HepG2 (cell line): ENCODE measurements around the gene RETN. TPM values are rescaled to one million over a fixed set of nuclear protein-coding genes. Genes with fewer than 3 reads are reported as not detected.

Source experiments
- DNMT1 ChIP-seq: sonication (generic); formaldehyde crosslinking; IDR thresholded peaks from 2 replicates; pipeline ENCODE4 v1.5.1; 2020; ENCODE audit warnings: mild to moderate bottlenecking, missing genetic modification reagents
- ELF3 ChIP-seq: IDR thresholded peaks from 2 replicates; pipeline ENCODE4 v1.6.1; 2016; ENCODE audit warnings: missing genetic modification reagents, missing compliant biosample characterization
- GATAD1 ChIP-seq: IDR thresholded peaks from 2 replicates; pipeline ENCODE4 v1.6.1; 2016; ENCODE audit warnings: missing genetic modification reagents, missing compliant biosample characterization
- KLF16 ChIP-seq, 2 experiments: sonication (generic) in 1 of 2; formaldehyde crosslinking in 1 of 2; IDR thresholded peaks; 2 replicates each; pipeline versions ENCODE4 v1.6.1 to v1.8.0; 2016 to 2023; ENCODE audit warnings: missing genetic modification reagents in 2 of 2, missing compliant biosample characterization in 1 of 2
- MXI1 ChIP-seq: IDR thresholded peaks from 3 replicates; pipeline ENCODE4 v1.6.1; 2012; ENCODE audit warnings: low read depth, low read length, inconsistent platforms, borderline replicate concordance
- PHF8 ChIP-seq: sonication (generic); formaldehyde crosslinking; IDR thresholded peaks from 2 replicates; pipeline ENCODE4 v1.5.0; 2020; ENCODE audit warnings: missing genetic modification reagents
- SMARCE1 ChIP-seq: fragments of 450-650 bp; IDR thresholded peaks from 2 replicates; pipeline ENCODE4 v1.6.1; 2017; ENCODE audit warnings: borderline replicate concordance
- SMYD3 ChIP-seq: sonication (generic); formaldehyde crosslinking; IDR thresholded peaks from 2 replicates; pipeline ENCODE4 v1.8.1; 2023; ENCODE audit warnings: mild to moderate bottlenecking, missing genetic modification reagents
- SOX13 ChIP-seq, 3 experiments: fragments of 450-650 bp in 1 of 3; sonication (generic) in 1 of 3; formaldehyde crosslinking in 1 of 3; IDR thresholded peaks in 2 of 3; conservative IDR thresholded peaks in 1 of 3; 2 replicates each; pipeline versions ENCODE4 v1.5.0 to v1.6.1; 2016 to 2020; ENCODE audit warnings: antibody characterized with exemption in 1 of 3, mild to moderate bottlenecking in 1 of 3, missing compliant biosample characterization in 1 of 3, missing genetic modification reagents in 1 of 3, moderate library complexity in 1 of 3
- TAF1 ChIP-seq: sonication (generic); formaldehyde crosslinking; IDR thresholded peaks from 2 replicates; pipeline ENCODE4 v1.4.0; 2020; ENCODE audit warnings: missing genetic modification reagents
- TP53 ChIP-seq: sonication (generic); formaldehyde crosslinking; conservative IDR thresholded peaks from 2 replicates; pipeline ENCODE4 v1.4.0; 2020; ENCODE audit warnings: missing genetic modification reagents
- ZNF251 ChIP-seq: sonication (generic); formaldehyde crosslinking; IDR thresholded peaks from 2 replicates; pipeline ENCODE4 v1.9.0; 2021; ENCODE audit warnings: mild to moderate bottlenecking, missing genetic modification reagents
- ZNF382 ChIP-seq: sonication (generic); formaldehyde crosslinking; IDR thresholded peaks from 2 replicates; pipeline ENCODE4 v1.5.0; 2020; ENCODE audit warnings: missing genetic modification reagents, mild to moderate bottlenecking, borderline replicate concordance
- ZNF543 ChIP-seq: sonication (generic); formaldehyde crosslinking; IDR thresholded peaks from 2 replicates; pipeline ENCODE4 v1.4.0; 2020; ENCODE audit warnings: mild to moderate bottlenecking, missing genetic modification reagents
- ZNF674 ChIP-seq: sonication (generic); formaldehyde crosslinking; IDR thresholded peaks from 2 replicates; pipeline ENCODE4 v1.5.0; 2020; ENCODE audit warnings: low read depth, mild to moderate bottlenecking, missing genetic modification reagents
- ZNF724P ChIP-seq: sonication (generic); formaldehyde crosslinking; IDR thresholded peaks from 2 replicates; pipeline ENCODE4 v1.8.0; 2022; ENCODE audit warnings: missing genetic modification reagents, borderline replicate concordance
- ZNF777 ChIP-seq: sonication (generic); formaldehyde crosslinking; IDR thresholded peaks from 2 replicates; pipeline ENCODE4 v1.4.0; 2020; ENCODE audit warnings: missing genetic modification reagents
- ZSCAN9 ChIP-seq: IDR thresholded peaks from 2 replicates; pipeline ENCODE4 v1.6.1; 2016; ENCODE audit warnings: borderline replicate concordance
- polyA plus RNA-seq, 8 experiments: library from polyadenylated mRNA; depleted of rRNA in 3 of 8; stranded (reverse) in 7 of 8; unstranded in 1 of 8; fragments of >200 nt; fragmentation: Illumina TruSeq in 4 of 8; extraction: Trizol in 4 of 8; gene quantifications; 2 replicates each; pipeline versions ENCODE4 v1.2.1 to v1.2.3, GENCODE V29; 2011 to 2016; ENCODE audit warnings: low read depth in 4 of 8, missing spikeins in 1 of 8, mixed read lengths in 1 of 8; ENCODE audit not compliant: insufficient read depth in 1 of 8
- total RNA-seq, 5 experiments: library from RNA; depleted of rRNA; stranded (reverse); fragments of >200 nt; fragmentation: Illumina TruSeq; extraction: Trizol; gene quantifications; 2 replicates each; pipeline ENCODE4 v1.2.3, GENCODE V29; 2016; ENCODE audit warnings: low read depth in 1 of 5
- TF ChIP-seq, protein P1 (sequence below): IDR thresholded peaks from 2 replicates; pipeline ENCODE4 v1.6.1; 2016
- TF ChIP-seq, protein P2 (sequence below): sonication (generic); formaldehyde crosslinking; IDR thresholded peaks from 2 replicates; pipeline ENCODE4 v1.5.0; 2020; ENCODE audit warnings: missing genetic modification reagents
- TF ChIP-seq, protein P3 (sequence below): sonication (generic); formaldehyde crosslinking; IDR thresholded peaks from 2 replicates; pipeline ENCODE4 v1.4.0; 2020; ENCODE audit warnings: low read depth, mild to moderate bottlenecking, missing genetic modification reagents
- TF ChIP-seq, protein P4 (sequence below): sonication (generic); formaldehyde crosslinking; IDR thresholded peaks from 2 replicates; pipeline ENCODE4 v1.5.0; 2020; ENCODE audit warnings: missing genetic modification reagents
- TF ChIP-seq, protein P5 (sequence below): IDR thresholded peaks from 2 replicates; pipeline ENCODE4 v1.6.1; 2016; ENCODE audit warnings: missing compliant biosample characterization, missing genetic modification reagents, borderline replicate concordance

RETN gene
- total and polyA plus RNA-seq, 2 of the 13 experiments (the other 11 are each of a cell fraction or from before 2014, with no cell fraction given) = not detected

DNA sequence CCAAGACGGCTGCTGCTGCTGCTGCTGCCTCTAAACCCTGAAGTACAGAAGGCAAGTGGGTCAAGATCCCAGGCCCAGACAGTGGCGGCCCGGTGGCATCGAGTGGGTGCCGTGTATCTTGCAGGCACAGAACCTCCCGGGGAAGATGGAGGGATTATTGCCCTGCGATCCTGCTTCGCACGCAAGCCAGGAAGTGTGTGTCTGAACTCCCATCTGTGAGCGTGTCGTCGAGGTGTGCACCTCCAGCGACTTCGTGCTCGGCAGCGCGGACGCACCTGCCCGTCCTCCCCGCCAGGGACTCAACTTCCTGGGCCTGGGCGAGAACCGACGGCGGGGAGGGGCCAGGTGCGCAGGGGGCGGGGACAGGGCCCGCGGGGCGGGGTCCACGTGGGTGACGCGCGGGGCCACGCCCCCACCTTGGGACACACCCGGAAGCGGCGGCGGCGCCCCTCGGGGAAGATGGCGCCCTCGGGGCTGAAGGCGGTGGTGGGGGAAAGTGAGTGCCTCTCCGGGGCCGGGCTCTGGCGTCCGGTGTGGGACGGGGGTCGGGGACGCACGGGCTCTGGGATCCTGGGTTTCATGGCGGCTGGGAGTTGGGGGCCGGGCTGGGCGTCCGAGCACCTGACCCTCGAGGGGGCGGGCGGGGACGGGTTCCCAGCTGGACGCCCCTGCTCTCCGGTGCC lies 32.0 kb upstream of the RETN start, which contains the start of gene STXBP2 (continued):
- TF ChIP-seq SMYD3 (no peak), GATAD1 (CRISPR knock-in tag) (peak; percentile 44), ZNF724P (CRISPR knock-in tag) (peak; percentile 87; the same call in 1 of the 2 replicates), SMARCE1 (no peak), ELF3 (CRISPR knock-in tag) (peak; percentile 67), TP53 (CRISPR knock-in tag) (no peak), PHF8 (CRISPR knock-in tag) (peak; percentile 74), ZNF382 (no peak), MXI1 (peak; percentile 81; the same call in 1 of the 3 replicates), TAF1 (CRISPR knock-in tag) (peak; percentile 67), ZNF674 (no peak), ZNF777 (CRISPR knock-in tag) (peak; percentile 94), DNMT1 (CRISPR knock-in tag) (peak; percentile 68; the same call in 1 of the 2 replicates), KLF16 (CRISPR knock-in tag; IDR thresholded peaks at IDR 0.05) (peak in 1 of 2 experiments; percentile 26; a peak in 1 of 4 replicates), ZSCAN9 (CRISPR knock-in tag) (peak; percentile 57; the same call in 1 of the 2 replicates), SOX13 (IDR thresholded peaks at IDR 0.05) (no peak), SOX13 (CRISPR knock-in tag; conservative IDR thresholded peaks at IDR 0.05 in 1 of 2, IDR thresholded peaks at IDR 0.05 in 1 of 2) (no peak), ZNF543 (CRISPR knock-in tag) (0 out of 2 replicates have a peak, but pooled peaks have one; percentile 42), ZNF251 (CRISPR knock-in tag) (peak; percentile 51; the same call in 1 of the 2 replicates)
- TF ChIP-seq, protein P1, sequence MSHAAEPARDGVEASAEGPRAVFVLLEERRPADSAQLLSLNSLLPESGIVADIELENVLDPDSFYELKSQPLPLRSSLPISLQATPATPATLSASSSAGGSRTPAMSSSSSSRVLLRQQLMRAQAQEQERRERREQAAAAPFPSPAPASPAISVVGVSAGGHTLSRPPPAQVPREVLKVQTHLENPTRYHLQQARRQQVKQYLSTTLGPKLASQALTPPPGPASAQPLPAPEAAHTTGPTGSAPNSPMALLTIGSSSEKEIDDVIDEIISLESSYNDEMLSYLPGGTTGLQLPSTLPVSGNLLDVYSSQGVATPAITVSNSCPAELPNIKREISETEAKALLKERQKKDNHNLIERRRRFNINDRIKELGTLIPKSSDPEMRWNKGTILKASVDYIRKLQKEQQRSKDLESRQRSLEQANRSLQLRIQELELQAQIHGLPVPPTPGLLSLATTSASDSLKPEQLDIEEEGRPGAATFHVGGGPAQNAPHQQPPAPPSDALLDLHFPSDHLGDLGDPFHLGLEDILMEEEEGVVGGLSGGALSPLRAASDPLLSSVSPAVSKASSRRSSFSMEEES = peak; percentile 39; the same call in 1 of the 2 replicates
- TF ChIP-seq, protein P2, sequence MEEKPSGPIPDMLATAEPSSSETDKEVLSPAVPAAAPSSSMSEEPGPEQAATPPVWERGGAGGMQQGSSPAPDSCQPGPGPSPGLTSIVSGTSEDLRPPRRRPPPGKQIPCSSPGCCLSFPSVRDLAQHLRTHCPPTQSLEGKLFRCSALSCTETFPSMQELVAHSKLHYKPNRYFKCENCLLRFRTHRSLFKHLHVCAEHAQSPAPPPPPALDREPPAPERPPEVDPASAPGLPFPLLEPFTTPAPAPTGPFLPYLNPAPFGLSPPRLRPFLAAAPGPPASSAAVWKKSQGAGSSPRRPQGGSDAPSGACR = no peak
- TF ChIP-seq, protein P3, sequence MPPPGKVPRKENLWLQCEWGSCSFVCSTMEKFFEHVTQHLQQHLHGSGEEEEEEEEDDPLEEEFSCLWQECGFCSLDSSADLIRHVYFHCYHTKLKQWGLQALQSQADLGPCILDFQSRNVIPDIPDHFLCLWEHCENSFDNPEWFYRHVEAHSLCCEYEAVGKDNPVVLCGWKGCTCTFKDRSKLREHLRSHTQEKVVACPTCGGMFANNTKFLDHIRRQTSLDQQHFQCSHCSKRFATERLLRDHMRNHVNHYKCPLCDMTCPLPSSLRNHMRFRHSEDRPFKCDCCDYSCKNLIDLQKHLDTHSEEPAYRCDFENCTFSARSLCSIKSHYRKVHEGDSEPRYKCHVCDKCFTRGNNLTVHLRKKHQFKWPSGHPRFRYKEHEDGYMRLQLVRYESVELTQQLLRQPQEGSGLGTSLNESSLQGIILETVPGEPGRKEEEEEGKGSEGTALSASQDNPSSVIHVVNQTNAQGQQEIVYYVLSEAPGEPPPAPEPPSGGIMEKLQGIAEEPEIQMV = peak; percentile 85; the same call in 1 of the 2 replicates
- TF ChIP-seq, protein P4, sequence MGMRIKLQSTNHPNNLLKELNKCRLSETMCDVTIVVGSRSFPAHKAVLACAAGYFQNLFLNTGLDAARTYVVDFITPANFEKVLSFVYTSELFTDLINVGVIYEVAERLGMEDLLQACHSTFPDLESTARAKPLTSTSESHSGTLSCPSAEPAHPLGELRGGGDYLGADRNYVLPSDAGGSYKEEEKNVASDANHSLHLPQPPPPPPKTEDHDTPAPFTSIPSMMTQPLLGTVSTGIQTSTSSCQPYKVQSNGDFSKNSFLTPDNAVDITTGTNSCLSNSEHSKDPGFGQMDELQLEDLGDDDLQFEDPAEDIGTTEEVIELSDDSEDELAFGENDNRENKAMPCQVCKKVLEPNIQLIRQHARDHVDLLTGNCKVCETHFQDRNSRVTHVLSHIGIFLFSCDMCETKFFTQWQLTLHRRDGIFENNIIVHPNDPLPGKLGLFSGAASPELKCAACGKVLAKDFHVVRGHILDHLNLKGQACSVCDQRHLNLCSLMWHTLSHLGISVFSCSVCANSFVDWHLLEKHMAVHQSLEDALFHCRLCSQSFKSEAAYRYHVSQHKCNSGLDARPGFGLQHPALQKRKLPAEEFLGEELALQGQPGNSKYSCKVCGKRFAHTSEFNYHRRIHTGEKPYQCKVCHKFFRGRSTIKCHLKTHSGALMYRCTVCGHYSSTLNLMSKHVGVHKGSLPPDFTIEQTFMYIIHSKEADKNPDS (CRISPR knock-in tag) = no peak
- TF ChIP-seq, protein P5, sequence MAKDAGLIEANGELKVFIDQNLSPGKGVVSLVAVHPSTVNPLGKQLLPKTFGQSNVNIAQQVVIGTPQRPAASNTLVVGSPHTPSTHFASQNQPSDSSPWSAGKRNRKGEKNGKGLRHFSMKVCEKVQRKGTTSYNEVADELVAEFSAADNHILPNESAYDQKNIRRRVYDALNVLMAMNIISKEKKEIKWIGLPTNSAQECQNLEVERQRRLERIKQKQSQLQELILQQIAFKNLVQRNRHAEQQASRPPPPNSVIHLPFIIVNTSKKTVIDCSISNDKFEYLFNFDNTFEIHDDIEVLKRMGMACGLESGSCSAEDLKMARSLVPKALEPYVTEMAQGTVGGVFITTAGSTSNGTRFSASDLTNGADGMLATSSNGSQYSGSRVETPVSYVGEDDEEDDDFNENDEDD (CRISPR knock-in tag) = peak; percentile 95
